Smooth muscle cell (in vitro differentiated cells): ENCODE data around the gene CADPS2. TPM values are rescaled to one million over a fixed set of nuclear protein-coding genes. Genes with fewer than 3 reads are reported as not detected.

ENCODE experiments used
- DNase-seq: peaks from one replicate; lab custom pipeline; 2025; ENCODE audit not compliant: unreplicated experiment; lab: John Stamatoyannopoulos, UW
- H2AFZ ChIP-seq: fragments of 200-600 bp; sonication (generic); 2 replicates; pipeline ENCODE4 v1.6.0; 2016; ENCODE audit warnings: antibody characterized with exemption, low read depth, mild to moderate bottlenecking
- H3F3A ChIP-seq: fragments of 200-600 bp; sonication (generic); 2 replicates; pipeline ENCODE4 v1.6.0; 2017; ENCODE audit warnings: antibody characterized with exemption, low read depth
- H3K27ac ChIP-seq: fragments of 200-600 bp; sonication (generic); 2 replicates; pipeline ENCODE4 v1.5.1; 2016; ENCODE audit warnings: low read depth, mild to moderate bottlenecking
- H3K27me3 ChIP-seq: fragments of 200-600 bp; sonication (generic); 2 replicates; pipeline ENCODE4 v1.6.1; 2016; ENCODE audit warnings: low read depth, mild to moderate bottlenecking
- H3K36me3 ChIP-seq: fragments of 200-600 bp; sonication (generic); 2 replicates; pipeline ENCODE4 v1.5.1; 2016; ENCODE audit warnings: low read depth
- H3K4me1 ChIP-seq: fragments of 200-600 bp; sonication (generic); 2 replicates; pipeline ENCODE4 v1.5.1; 2016; ENCODE audit warnings: low read depth
- H3K4me2 ChIP-seq: fragments of 200-600 bp; sonication (generic); 2 replicates; pipeline ENCODE4 v1.6.0; 2016; ENCODE audit warnings: mild to moderate bottlenecking
- H3K4me3 ChIP-seq: fragments of 200-600 bp; sonication (generic); 2 replicates; pipeline ENCODE4 v1.5.1; 2016; ENCODE audit warnings: mild to moderate bottlenecking
- H3K79me2 ChIP-seq: fragments of 200-600 bp; sonication (generic); 2 replicates; pipeline ENCODE4 v1.6.0; 2016; ENCODE audit warnings: low read depth, mild to moderate bottlenecking
- H3K9ac ChIP-seq: fragments of 200-600 bp; sonication (generic); 2 replicates; pipeline ENCODE4 v1.6.0; 2016; ENCODE audit warnings: low read depth
- H3K9me3 ChIP-seq: fragments of 200-600 bp; sonication (generic); replicated peaks from 2 replicates; pipeline ENCODE4 v1.5.1; 2016; ENCODE audit warnings: low read depth
- H4K20me1 ChIP-seq: fragments of 200-600 bp; sonication (generic); 2 replicates; pipeline ENCODE4 v1.6.0; 2016; ENCODE audit warnings: low read depth
- WGBS: methylation state at CpG from one replicate; pipeline ENCODE4 v1.1.7; 2016; ENCODE audit warnings: low lambda C conversion rate; 5-methylcytosine and 5-hydroxymethylcytosine counted together
- polyA plus RNA-seq: library from polyadenylated mRNA; unstranded; fragments of >200 nt; fragmentation: Nextera tagmentation; extraction: Ambion mirVana; gene quantifications from 2 replicates; pipeline ENCODE4 v1.2.1, GENCODE V29; 2016
- total RNA-seq: library from RNA; depleted of rRNA; stranded (reverse); fragments of >200 nt; gene quantifications from 2 replicates; pipeline ENCODE4 v1.2.3, GENCODE V29; 2014
- TF ChIP-seq, protein P1 (sequence below): fragments of 200-600 bp; sonication (generic); IDR thresholded peaks from 2 replicates; pipeline ENCODE4 v1.5.1; 2017; ENCODE audit warnings: borderline replicate concordance, mild to moderate bottlenecking, antibody characterized with exemption; ENCODE audit not compliant: insufficient read depth, poor library complexity, severe bottlenecking

The CADPS2 gene
- total and polyA plus RNA-seq, 2 experiments from 2014 or later = 8.5 to 15.6 TPM

DNA sequence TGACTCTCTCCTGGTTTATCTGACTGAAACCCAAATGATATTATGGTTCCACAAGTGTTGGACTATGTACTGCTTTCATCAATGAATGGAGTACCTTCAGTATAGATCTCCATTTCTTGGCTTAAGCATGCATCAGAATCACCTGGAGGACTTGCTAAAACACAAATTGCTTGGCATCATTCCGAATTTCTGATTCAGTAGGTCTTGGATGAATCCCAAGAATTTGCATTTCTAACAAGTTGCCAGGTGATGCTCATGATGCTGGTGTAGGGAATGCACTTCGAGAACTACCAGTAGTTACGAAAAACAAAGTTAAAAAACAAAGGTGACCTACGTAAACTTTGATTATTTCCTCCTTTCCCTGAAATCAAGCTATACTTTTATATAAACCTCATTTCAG, 462.7 kb downstream of the CADPS2 start:
- TF ChIP-seq, protein P1, sequence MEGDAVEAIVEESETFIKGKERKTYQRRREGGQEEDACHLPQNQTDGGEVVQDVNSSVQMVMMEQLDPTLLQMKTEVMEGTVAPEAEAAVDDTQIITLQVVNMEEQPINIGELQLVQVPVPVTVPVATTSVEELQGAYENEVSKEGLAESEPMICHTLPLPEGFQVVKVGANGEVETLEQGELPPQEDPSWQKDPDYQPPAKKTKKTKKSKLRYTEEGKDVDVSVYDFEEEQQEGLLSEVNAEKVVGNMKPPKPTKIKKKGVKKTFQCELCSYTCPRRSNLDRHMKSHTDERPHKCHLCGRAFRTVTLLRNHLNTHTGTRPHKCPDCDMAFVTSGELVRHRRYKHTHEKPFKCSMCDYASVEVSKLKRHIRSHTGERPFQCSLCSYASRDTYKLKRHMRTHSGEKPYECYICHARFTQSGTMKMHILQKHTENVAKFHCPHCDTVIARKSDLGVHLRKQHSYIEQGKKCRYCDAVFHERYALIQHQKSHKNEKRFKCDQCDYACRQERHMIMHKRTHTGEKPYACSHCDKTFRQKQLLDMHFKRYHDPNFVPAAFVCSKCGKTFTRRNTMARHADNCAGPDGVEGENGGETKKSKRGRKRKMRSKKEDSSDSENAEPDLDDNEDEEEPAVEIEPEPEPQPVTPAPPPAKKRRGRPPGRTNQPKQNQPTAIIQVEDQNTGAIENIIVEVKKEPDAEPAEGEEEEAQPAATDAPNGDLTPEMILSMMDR = no peak
- Histone ChIP-seq H3K79me2 (no peaks in the 10 kb centered on the region), H3K4me2 (no peak overlapping the region), H3K36me3 (no peaks in the 10 kb centered on the region), H3K4me1 (no peaks in the 10 kb centered on the region), H3K9ac (no peak overlapping the region), H3K9me3 (no peaks in the 10 kb centered on the region), H3K27me3 (no peaks in the 10 kb centered on the region), H3K4me3 (no peak overlapping the region), H3F3A (no peaks in the 10 kb centered on the region), H4K20me1 (no peaks in the 10 kb centered on the region), H3K27ac (no peak overlapping the region), H2AFZ (no peak overlapping the region)
- WGBS = 93% methylated on average over 4 of the region's 4 CpGs
- no peak for DNase-seq

DNA sequence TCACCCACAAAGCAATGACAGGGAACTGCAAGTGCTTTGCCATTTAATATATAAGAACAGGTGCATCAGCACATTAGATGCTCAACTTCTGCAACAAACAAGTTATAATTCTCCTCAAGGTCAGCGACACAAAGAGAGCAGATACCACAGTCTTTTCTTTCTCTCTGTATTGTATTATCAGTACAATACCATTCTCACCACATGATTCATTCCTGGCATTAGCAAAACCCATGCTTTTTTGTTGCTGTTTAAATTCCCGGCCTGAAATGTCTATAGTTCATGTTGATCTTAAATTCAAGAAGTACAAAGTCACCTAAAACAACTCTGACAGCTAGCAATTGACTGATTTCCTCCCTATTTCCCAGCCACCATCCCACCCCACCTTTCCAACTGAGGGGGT, 469.9 kb downstream of the CADPS2 start:
- 77% methylated on average over 2 of the region's 2 CpGs for WGBS

DNA sequence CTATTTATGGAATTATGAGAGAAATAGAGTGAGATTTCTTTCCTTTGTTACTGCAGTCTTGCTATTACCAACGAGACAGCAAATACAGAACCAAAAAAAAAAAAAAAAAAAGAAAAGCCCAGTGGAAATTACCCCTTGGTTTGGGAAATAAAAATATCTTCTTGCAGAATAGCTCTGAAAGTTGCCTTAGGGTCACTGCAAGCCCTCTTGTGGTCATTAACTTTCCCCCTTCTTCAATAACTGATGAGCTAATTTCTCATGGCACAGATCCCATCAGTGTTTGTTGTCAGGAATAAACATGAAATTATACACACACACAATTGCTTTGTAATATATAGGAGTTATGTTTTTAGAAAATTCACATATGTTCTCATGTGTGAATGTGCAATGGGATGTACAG, 470.8 kb downstream of the CADPS2 start:
- Histone ChIP-seq H3F3A (no peaks in the 10 kb centered on the region), H3K4me2 (no peak overlapping the region), H4K20me1 (no peaks in the 10 kb centered on the region), H3K9ac (no peak overlapping the region), H2AFZ (no peak overlapping the region), H3K4me3 (no peak overlapping the region), H3K36me3 (no peaks in the 10 kb centered on the region), H3K27ac (no peak overlapping the region), H3K4me1 (peaks cover 19% of the 10 kb centered on the region), H3K9me3 (no peaks in the 10 kb centered on the region), H3K79me2 (no peaks in the 10 kb centered on the region), H3K27me3 (no peaks in the 10 kb centered on the region)
- DNase-seq = no peak
- WGBS = 100% methylated on average over 1 of the region's 1 CpG
- TF ChIP-seq, protein P1 = no peak

More for the DNA sequence above, 469.9 kb downstream of the CADPS2 start:
- no peak for DNase-seq
- Histone ChIP-seq H3K4me2 (no peak overlapping the region), H3K79me2 (no peaks in the 10 kb centered on the region), H3K4me1 (peaks cover 19% of the 10 kb centered on the region), H3F3A (no peaks in the 10 kb centered on the region), H3K4me3 (no peak overlapping the region), H4K20me1 (no peaks in the 10 kb centered on the region), H3K27me3 (no peaks in the 10 kb centered on the region), H3K36me3 (no peaks in the 10 kb centered on the region), H3K9ac (no peak overlapping the region), H3K9me3 (no peaks in the 10 kb centered on the region), H2AFZ (no peak overlapping the region), H3K27ac (no peak overlapping the region)
- TF ChIP-seq, protein P1 = no peak

DNA sequence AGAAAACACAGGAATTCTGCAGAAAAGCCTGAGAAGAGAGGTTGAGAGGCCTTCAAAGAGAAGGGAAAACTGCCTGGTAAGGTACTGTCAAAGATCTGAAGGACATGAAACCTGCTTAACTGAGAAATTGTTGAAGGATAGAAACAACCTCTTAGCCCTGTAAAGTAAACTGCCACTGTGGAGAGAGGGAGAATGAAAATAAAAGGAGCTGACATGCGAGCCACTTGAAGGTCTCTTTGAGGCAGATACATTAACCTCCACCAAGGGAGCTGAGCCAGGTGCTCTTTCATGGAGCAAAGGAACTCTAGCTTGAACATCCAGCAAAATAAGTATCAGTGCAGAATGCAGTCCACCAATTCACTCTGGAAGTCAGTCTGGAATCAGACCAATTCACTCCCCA, 472.9 kb downstream of the CADPS2 start:
- TF ChIP-seq, protein P1 = no peak
- peaks cover 19% of the 10 kb centered on the region for H3K4me1 ChIP-seq
- no peak overlapping the region for H3K9ac ChIP-seq
- H3K9me3 ChIP-seq = no peaks in the 10 kb centered on the region
- H4K20me1 ChIP-seq = no peaks in the 10 kb centered on the region
- H3K79me2 ChIP-seq = no peaks in the 10 kb centered on the region
- DNase-seq = no peak
- no peak overlapping the region for H3K4me2 ChIP-seq
- H3K27ac ChIP-seq = no peak overlapping the region
- H3K27me3 ChIP-seq = no peaks in the 10 kb centered on the region
- no peaks in the 10 kb centered on the region for H3K36me3 ChIP-seq
- no peak overlapping the region for H3K4me3 ChIP-seq
- WGBS = 57% methylated on average over 1 of the region's 1 CpG
- no peaks in the 10 kb centered on the region for H3F3A ChIP-seq
- no peak overlapping the region for H2AFZ ChIP-seq
